A204.1 (cell line): ENCODE data around the gene VLDLR.

Experiments
- FAIRE-seq: peaks from 2 replicates; lab custom pipeline; 2012; peaks lifted over from hg19 to GRCh38; lab: Jason Lieb, UNC

VLDLR gene

DNA sequence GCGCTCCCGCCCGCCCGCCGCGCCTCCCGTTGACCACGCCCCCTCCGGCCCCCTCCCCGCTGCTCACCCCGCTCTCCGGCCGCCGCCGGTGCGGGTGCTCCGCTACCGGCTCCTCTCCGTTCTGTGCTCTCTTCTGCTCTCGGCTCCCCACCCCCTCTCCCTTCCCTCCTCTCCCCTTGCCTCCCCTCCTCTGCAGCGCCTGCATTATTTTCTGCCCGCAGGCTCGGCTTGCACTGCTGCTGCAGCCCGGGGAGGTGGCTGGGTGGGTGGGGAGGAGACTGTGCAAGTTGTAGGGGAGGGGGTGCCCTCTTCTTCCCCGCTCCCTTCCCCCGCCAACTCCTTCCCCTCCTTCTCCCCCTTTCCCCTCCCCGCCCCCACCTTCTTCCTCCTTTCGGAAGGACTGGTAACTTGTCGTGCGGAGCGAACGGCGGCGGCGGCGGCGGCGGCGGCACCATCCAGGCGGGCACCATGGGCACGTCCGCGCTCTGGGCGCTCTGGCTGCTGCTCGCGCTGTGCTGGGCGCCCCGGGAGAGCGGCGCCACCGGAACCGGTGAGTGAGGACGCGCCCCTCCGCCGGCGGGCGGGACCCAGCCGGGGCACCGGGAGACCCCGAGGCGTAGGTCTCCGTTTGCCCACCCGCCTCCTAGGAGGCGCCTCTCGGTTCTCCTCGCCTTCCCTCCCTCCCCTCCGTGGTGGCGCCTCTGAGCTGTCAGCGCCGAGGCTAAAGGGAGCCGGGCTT, at the start of gene VLDLR:
Gene VLDLR, plus strand, starts transcription at position 66 of the 739 bp plus-strand sequence. Its CDS starts 403 bp downstream, at position 469.
- FAIRE-seq: no peak

DNA sequence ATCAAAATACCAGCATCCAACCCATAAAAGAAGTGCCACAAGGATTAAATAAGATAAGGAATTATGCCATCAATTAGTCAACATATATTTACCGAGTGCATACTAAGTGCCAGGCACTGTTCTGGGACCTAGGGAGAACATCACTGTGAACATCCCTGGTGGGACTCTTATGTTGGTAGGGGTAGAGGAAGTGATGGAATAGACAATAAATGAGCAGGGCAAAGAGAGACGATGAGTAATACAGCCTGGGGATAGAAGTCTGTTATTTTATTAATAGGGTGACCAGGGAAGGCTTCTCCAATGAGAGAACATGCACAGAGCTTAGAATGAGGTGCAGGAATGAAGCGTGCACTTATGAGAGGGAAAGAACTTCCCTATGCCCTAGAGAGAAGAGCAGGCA, 47.4 kb upstream of the VLDLR start:
- FAIRE-seq: no peak

DNA sequence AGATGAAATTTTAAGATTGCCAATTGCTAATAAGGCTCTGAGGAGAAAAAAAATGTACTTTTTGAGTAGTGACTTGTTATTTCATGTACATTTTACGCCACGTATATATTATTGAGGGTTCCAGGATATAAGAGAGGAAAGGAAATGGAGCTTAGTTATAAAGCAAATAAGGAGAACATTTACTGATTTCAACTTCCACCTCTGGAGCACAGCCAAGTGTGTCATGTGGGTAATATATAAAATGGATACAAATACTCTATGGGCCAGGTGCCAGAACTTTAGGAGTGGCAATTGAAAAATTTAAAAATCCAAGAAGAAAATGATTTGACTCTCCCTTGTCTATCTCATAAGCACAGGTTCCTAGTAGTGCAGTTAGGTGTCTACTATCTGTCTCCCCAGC, 45.0 kb upstream of the VLDLR start:
- no peak for FAIRE-seq

DNA sequence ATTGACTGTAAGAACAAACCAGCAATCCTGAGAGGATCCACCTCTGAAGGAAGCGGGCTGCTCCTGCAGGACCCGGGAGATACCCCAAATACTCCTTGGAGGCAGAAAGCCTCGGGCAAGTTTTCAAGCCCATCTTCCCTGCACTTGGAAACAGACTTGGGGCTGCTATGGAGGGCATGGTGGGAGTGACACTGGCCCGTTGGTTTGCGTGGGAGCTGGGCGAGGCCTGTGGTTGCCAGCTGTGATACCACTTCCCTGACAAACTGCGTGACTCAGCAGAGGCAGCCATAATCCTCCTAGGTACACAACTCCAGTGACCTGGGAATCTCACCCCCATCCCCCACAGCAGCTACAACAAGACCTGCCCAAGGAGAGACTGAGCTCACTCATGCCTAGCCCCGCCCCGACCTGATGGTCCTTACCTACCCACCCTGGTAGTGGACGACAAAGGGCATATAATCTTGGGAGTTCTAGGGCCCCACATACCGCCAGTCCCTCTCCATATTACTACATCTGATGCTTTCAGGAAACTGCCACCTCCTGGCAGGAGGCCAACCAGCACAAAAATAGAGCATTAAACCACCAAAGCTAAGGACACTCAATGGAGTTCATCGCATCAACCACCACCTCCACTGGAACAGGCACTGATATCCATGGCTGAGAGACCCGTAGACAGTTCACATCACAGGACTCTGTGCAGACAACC, 38.1 kb upstream of the VLDLR start:
- FAIRE-seq: no peak

GRCh38 chr9:2591967-2592366, 29.6 kb upstream of the VLDLR start:
- FAIRE-seq: no peak

DNA sequence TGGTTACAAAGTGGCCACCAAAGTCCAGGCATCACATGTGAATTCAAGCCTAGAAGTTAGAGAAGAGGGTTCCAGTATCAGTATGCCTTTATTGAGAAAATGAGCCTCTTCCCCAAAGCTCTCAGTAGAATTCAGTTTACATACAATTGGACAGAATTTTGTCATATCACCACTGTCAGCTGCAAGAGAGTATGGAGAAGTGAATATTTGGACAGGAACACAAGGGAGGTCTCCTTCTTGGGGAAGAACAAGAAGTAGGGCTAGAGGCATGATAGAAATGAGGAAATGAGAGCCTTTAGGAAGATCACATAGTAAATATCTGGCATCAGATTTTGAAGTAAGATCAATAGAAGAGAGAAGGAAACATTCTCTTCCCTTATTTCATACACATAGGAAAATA, 27.8 kb upstream of the VLDLR start:
- FAIRE-seq: no peak

- FAIRE-seq: no peak
Measured at GRCh38 chr9:2595973-2596372, 25.6 kb upstream of the VLDLR start.

DNA sequence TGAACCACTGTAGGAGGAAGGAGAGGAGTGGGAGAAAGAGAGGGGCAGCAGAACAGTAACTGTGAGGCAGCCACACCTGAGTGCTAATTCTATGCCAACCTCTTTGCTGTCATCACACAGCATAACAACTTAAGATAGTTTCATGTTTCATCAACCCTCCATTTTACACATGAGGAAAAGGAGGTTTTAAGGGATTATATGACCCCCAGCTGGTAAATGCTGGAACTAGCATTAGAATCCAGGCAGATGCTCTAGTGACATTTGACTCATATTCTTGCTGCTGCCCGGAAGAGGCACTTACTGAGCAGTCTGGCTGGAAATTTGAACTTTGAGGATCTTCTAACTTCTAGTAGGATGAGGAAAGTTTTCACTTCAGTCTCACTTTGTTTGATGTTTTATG, 24.1 kb upstream of the VLDLR start:
- no peak for FAIRE-seq

GRCh38 chr9:2599896-2600295, 21.7 kb upstream of the VLDLR start:
- FAIRE-seq: no peak

- no peak for FAIRE-seq
Measured at GRCh38 chr9:2600307-2600706, 21.3 kb upstream of the VLDLR start.

DNA sequence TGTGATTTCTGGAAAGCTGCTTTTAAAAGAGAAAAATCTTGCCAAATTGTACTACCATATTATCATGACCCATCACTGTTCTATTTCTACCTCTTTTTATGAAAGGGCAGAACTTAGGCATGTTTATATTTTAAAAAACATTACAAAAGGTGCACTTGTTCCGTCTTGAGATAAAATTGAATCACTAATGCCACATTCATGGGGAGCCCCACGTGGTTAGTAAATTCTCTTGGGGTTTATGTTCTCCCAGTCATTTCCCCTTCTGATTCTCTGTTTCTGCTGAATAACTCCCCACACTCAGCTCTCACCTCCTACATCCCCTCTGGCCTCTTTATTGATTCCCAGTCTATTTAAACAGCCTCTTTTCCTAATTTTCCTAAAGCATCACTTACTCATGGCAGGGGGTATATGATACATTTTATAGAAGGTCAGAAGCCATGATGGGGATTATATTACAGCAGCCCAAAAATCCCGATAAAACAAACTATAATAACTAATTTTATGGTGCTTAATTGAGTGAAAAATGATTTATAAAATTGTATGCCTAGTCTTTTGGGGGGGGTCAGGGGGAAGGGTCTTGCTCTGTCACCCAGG, 19.7 kb upstream of the VLDLR start:
- FAIRE-seq: no peak

- no peak for FAIRE-seq
Measured at GRCh38 chr9:2602704-2603116, 18.9 kb upstream of the VLDLR start.

- no peak for FAIRE-seq
Measured at GRCh38 chr9:2603621-2604020, 18.0 kb upstream of the VLDLR start.

GRCh38 chr9:2605246-2605645, 16.3 kb upstream of the VLDLR start:
- no peak for FAIRE-seq

DNA sequence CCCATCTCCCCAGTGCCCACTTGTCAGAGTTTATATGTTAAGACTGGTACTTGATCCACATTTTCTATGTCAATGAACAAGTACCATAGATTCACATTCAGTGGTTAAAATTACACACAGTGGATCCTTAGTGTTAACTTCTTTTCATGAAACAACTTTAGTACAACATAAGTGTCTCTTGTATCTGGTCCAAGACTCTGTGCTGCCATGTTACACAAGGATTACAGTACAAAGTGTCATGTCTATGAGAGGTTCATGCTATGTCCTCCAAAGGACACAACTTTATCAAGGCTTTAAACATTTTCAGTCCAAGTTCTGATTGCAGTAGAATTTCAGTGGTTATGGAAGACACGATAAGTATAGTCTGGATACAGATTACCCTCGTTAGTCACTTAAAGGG, 13.3 kb upstream of the VLDLR start:
- FAIRE-seq: no peak

DNA sequence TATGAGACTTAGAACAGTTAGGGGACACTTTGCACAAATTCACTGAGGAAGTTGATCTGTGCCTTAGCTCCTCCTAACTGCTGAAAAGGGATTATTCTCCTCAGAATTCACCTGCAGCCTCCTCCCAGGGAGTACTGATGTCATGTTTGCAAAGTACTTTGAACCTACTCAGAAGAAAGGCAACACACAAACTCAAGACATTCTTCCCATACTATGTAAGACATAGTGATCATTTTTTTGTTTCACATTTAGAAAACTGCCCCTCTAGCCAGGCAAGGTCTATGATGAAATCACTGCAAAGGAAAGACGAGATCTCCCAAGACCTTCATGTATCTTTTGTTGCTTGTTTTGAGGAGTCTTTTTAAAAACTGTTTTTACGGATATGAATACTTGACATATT, 10.6 kb upstream of the VLDLR start:
- no peak for FAIRE-seq

- FAIRE-seq: no peak
Measured at GRCh38 chr9:2611961-2612360, 9.6 kb upstream of the VLDLR start.

DNA sequence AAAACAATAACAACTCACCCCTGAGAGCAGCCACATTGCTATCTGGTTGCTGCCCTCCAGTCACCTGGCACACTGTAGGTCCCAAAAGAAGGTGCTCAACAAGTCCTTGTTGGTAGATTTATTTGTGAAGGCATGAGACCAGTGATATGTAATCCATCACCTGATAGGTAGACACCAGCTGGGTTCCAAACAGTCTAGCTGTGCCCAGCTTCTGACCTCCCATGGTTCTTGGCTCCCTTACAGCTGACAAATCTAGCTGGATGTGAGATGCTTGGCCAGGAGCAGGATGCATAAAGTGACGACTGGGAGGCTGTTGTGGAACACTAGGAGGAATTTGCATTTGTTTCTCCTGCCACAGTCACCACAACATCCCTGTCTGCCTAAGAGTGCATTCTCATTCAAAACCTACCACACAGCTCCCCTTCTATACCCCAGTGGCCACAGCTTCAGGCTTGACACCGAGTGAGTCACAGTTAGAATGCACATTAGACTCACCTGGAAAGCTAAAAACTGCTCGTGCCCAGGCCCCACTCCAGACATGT, 7.8 kb upstream of the VLDLR start:
- FAIRE-seq: no peak

DNA sequence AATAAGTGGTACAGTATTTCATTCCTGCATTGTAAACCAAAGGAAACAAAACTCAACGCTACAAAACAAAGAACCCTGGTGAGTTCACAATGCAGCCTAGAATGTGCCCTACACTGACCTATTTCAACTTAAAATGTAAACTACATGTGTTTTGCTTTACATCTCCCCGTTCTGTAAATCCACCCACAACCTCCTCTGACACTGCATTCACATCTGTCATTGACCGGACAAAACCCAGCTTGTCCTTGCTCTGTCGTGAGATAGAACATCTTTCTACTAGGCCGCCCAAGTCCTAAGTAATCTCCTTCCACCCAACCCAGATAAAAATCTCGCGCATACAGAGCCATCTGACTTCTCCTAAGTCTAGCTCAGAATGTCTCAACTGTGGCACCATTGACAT, 6.1 kb upstream of the VLDLR start:
- FAIRE-seq: no peak

DNA sequence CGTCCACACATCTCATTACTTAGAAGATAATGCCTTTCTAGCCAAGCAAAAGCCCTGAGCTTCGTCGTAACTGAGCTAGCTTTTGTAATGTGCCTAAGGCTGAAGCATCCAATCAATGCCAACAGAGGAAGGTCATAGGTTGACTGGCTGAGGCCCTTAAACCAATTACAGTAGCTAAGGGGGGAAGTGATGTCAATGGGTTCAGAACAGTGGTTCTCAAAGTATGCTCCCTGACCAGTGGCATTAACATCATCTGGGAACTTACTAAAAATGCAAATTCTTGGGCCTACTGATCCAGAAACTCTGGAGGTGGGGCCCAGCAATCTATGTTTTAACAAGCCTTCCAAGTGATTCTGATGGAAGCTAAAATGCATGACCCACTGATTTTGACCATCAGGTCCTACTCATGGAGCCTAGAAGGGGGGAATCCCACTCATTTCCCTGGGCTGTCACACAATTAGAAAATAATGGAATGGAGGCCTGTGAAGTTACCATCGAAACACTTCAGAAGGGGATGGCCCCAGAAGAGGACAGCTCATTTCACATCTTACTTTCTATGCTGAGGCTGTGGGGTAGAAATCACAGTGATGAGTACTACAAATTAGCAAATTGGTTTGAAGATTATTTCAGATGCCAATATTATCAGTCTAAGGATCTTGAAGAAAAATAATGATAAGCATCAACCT, 4.8 kb upstream of the VLDLR start:
- FAIRE-seq: no peak

DNA sequence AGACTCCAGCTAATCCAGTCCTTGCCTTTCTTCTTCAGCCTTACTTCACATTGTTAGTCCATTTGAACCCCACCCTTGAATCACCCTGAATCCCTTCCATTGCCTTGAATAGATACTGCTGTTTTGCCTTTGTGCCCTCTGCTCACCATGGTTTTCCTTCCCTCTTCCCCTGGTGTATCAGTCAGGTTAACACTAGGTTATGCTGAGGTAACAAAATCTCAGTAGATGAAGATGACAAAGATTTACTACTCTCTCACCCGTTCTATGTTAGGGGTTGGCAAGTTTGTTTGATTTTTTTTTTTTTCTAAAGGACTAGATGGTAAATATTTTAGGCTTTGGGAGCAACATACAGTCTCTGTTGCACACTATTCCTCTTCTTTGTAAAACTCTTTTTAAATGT, 3.3 kb upstream of the VLDLR start:
- no peak for FAIRE-seq

DNA sequence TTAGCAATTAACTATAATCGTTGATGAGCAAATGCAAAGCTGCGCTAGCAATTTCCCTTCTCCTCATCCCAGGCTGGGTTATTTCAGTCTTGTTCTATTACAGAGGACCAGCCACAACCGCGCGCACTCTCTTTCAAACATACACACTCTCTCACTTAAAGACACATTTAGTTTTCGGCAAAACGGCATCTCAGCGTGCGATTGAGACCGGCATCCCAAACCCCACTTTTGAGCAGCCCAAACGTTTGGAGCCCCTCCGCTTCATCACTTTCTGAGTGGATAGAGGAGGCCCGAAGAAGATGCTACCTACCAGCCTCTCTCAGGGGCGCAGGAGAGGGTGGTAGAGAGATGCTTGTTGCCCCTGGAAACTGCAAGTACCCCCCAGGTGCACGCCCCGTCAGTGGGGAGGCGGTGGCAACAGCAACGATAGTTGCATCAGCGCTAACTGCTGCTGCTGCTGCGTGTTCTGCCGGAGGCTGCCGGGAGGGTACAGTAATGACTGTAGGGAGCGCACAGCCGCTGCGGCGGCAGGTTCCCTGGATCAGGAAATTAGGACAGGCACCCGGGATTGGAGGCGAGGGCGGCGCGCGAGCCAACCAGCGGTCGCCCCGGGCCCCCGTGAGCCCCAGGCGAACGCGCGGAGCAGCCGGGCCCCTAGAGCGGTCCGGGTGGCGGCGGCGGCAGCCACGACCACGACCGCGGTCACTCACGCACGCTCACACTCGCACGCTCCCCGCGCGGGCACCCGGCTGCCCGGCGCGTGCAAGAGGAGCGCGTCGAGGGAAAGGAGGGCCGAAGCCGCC, 467 bp upstream of the VLDLR start:
- FAIRE-seq: no peak
